IMR-90 (cell line): ENCODE results near the gene SLC30A9. TPM values are rescaled to one million over a fixed set of nuclear protein-coding genes. Genes with fewer than 3 reads are reported as not detected.

ENCODE experiments used
- ATAC-seq: fragments of 200-7000 bp; cut with Tn5 transposase; 2 replicates; pipeline ENCODE4 v1.9.1; 2020; ENCODE audit warnings: low read depth, mild to moderate bottlenecking, moderate library complexity
- BruUV-seq: library from RNA; stranded (reverse); fragments of 400-500 nt; replicated peaks from 2 replicates; lab custom pipeline; 2021; lab: Mats Ljungman, UMichigan
- CTCF ChIA-PET: fragments of 300-600 bp; formaldehyde crosslinking; extraction: SDS; loops from one replicate; lab custom pipeline; 2021; ENCODE audit warnings: antibody characterized with exemption; lab: Yijun Ruan, JAX
- POLR2A ChIA-PET: fragments of 300-600 bp; sonication (Branson Sonifier 250); formaldehyde crosslinking; loops from one replicate; lab custom pipeline; 2022; ENCODE audit warnings: antibody characterized with exemption; ENCODE audit not compliant: unreplicated experiment; lab: Charles Lee
- DNase-seq: peaks from one replicate; pipeline ENCODE4 v3.0.0; 2013
- H2AFZ ChIP-seq: replicated peaks from 2 replicates; pipeline ENCODE3; 2013; ENCODE audit warnings: low read length, mild to moderate bottlenecking; ENCODE audit not compliant: poor library complexity
- H2AK5ac ChIP-seq: 2 replicates; pipeline ENCODE4 v1.6.1; 2013; ENCODE audit warnings: low read depth, low read length, inconsistent platforms
- H2AK9ac ChIP-seq: replicated peaks from 2 replicates; pipeline ENCODE3; 2013; ENCODE audit warnings: mild to moderate bottlenecking, low read depth, low read length, moderate library complexity; ENCODE audit not compliant: poor library complexity
- H2BK120ac ChIP-seq: 2 replicates; pipeline ENCODE4 v1.6.1; 2013; ENCODE audit warnings: low read depth, low read length, inconsistent platforms
- H2BK15ac ChIP-seq: 3 replicates; pipeline ENCODE4 v1.6.1; 2013; ENCODE audit warnings: low read depth, low read length, inconsistent platforms
- H2BK20ac ChIP-seq: 2 replicates; pipeline ENCODE4 v1.6.1; 2013; ENCODE audit warnings: low read depth, mild to moderate bottlenecking, inconsistent platforms, low read length, moderate library complexity
- H2BK5ac ChIP-seq: 2 replicates; pipeline ENCODE4 v1.6.1; 2013; ENCODE audit warnings: mild to moderate bottlenecking, low read depth, low read length, inconsistent platforms; ENCODE audit not compliant: poor library complexity, severe bottlenecking
- H3K14ac ChIP-seq: replicated peaks from 2 replicates; pipeline ENCODE4 v1.6.1; 2013; ENCODE audit warnings: low read depth, low read length, inconsistent platforms
- H3K18ac ChIP-seq: 2 replicates; pipeline ENCODE4 v1.6.1; 2013; ENCODE audit warnings: low read depth, low read length, control low read depth
- H3K23ac ChIP-seq: 2 replicates; pipeline ENCODE4 v1.6.1; 2013; ENCODE audit warnings: low read depth, low read length, inconsistent platforms
- H3K27ac ChIP-seq: 2 replicates; pipeline ENCODE4 v1.5.1; 2013; ENCODE audit warnings: mild to moderate bottlenecking, control low read depth, low read length; ENCODE audit not compliant: insufficient read depth
- H3K27me3 ChIP-seq: 2 replicates; pipeline ENCODE4 v1.6.1; 2013; ENCODE audit warnings: low read length; ENCODE audit not compliant: control insufficient read depth, insufficient read depth
- H3K36me3 ChIP-seq: 2 replicates; pipeline ENCODE4 v1.6.1; 2013; ENCODE audit warnings: low read length, mixed read lengths; ENCODE audit not compliant: control insufficient read depth, insufficient read depth
- H3K4ac ChIP-seq: 2 replicates; pipeline ENCODE4 v1.6.1; 2013; ENCODE audit warnings: low read depth, low read length, inconsistent platforms
- H3K4me1 ChIP-seq: 2 replicates; pipeline ENCODE4 v1.6.1; 2013; ENCODE audit warnings: low read length, mixed read lengths; ENCODE audit not compliant: control insufficient read depth, insufficient read depth
- H3K4me2 ChIP-seq: 2 replicates; pipeline ENCODE4 v1.6.1; 2013; ENCODE audit warnings: low read depth, mild to moderate bottlenecking, control low read depth, low read length, moderate library complexity
- H3K4me3 ChIP-seq: 2 replicates; pipeline ENCODE4 v1.5.1; 2013; ENCODE audit warnings: low read depth, mild to moderate bottlenecking, control low read depth, low read length, moderate library complexity; ENCODE audit not compliant: insufficient read depth
- H3K56ac ChIP-seq: 2 replicates; pipeline ENCODE4 v1.6.1; 2013; ENCODE audit warnings: low read length, inconsistent platforms; ENCODE audit not compliant: insufficient read depth; ENCODE audit errors: extremely low read depth
- H3K79me1 ChIP-seq, 2 experiments: 2 replicates each; pipeline ENCODE4 v1.6.1; 2013; ENCODE audit warnings: low read length in 2 of 2, inconsistent platforms in 1 of 2, low read depth in 1 of 2
- H3K9ac ChIP-seq: 2 replicates; pipeline ENCODE4 v1.6.1; 2013; ENCODE audit warnings: low read depth, low read length, control low read depth
- H3K9me1 ChIP-seq: 2 replicates; pipeline ENCODE4 v1.6.1; 2013; ENCODE audit warnings: low read length, inconsistent platforms; ENCODE audit not compliant: insufficient read depth
- H3K9me3 ChIP-seq: 2 replicates; pipeline ENCODE4 v1.6.1; 2013; ENCODE audit warnings: low read length; ENCODE audit not compliant: control insufficient read depth, insufficient read depth
- H4K20me1 ChIP-seq: 2 replicates; pipeline ENCODE4 v1.6.1; 2013; ENCODE audit warnings: low read length, inconsistent platforms; ENCODE audit not compliant: insufficient read depth
- H4K5ac ChIP-seq: 2 replicates; pipeline ENCODE4 v1.6.1; 2013; ENCODE audit warnings: mild to moderate bottlenecking, low read depth, low read length, control low read depth
- H4K8ac ChIP-seq, 2 experiments: 2 replicates each; pipeline ENCODE4 v1.6.1; 2013; ENCODE audit warnings: low read depth in 2 of 2, low read length in 2 of 2, control low read depth in 1 of 2, inconsistent platforms in 1 of 2
- H4K91ac ChIP-seq: 2 replicates; pipeline ENCODE4 v1.6.1; 2013; ENCODE audit warnings: low read depth, low read length, inconsistent platforms; ENCODE audit not compliant: insufficient read depth
- BHLHE40 ChIP-seq: fragments of 150-350 bp; IDR thresholded peaks from 2 replicates; pipeline ENCODE4 v1.6.1; 2016; ENCODE audit warnings: mild to moderate bottlenecking, low read depth, low read length
- CEBPB ChIP-seq: IDR thresholded peaks from 2 replicates; pipeline ENCODE4 v1.6.1; 2012; ENCODE audit warnings: low read depth, low read length, improper control_type of control experiment
- CHD1 ChIP-seq: IDR thresholded peaks from 2 replicates; pipeline ENCODE4 v1.6.1; 2012; ENCODE audit warnings: low read depth, low read length, improper control_type of control experiment
- CTCF ChIP-seq: conservative IDR thresholded peaks from 2 replicates; pipeline ENCODE4 v1.5.1; 2012; ENCODE audit warnings: mild to moderate bottlenecking, low read depth, low read length, improper control_type of control experiment
- FOS ChIP-seq: fragments of 150-350 bp; IDR thresholded peaks from 2 replicates; pipeline ENCODE4 v1.6.1; 2016; ENCODE audit warnings: low read depth, low read length
- MAFK ChIP-seq: IDR thresholded peaks from 2 replicates; pipeline ENCODE4 v1.6.1; 2012; ENCODE audit warnings: low read depth, low read length, improper control_type of control experiment
- MAZ ChIP-seq: IDR thresholded peaks from 2 replicates; pipeline ENCODE4 v1.6.1; 2012; ENCODE audit warnings: low read depth, mild to moderate bottlenecking, low read length, improper control_type of control experiment, moderate library complexity, borderline replicate concordance
- NFE2L2 ChIP-seq: fragments of 150-350 bp; IDR thresholded peaks from 2 replicates; pipeline ENCODE4 v1.6.1; 2016; ENCODE audit warnings: low read depth, mild to moderate bottlenecking, low read length
- POLR2A ChIP-seq: IDR thresholded peaks from 2 replicates; pipeline ENCODE4 v1.6.1; 2012; ENCODE audit warnings: mild to moderate bottlenecking, low read depth, low read length
- RAD21 ChIP-seq: IDR thresholded peaks from 2 replicates; pipeline ENCODE4 v1.6.1; 2012; ENCODE audit warnings: low read length, improper control_type of control experiment
- RCOR1 ChIP-seq: IDR thresholded peaks from 2 replicates; pipeline ENCODE4 v1.6.1; 2012; ENCODE audit warnings: mild to moderate bottlenecking, low read length, improper control_type of control experiment; ENCODE audit not compliant: insufficient replicate concordance
- RFX5 ChIP-seq: IDR thresholded peaks from 2 replicates; pipeline ENCODE4 v1.8.0; 2012; ENCODE audit warnings: low read depth, mild to moderate bottlenecking, low read length, moderate library complexity
- SMC3 ChIP-seq: fragments of 150-350 bp; IDR thresholded peaks from 2 replicates; pipeline ENCODE4 v1.6.1; 2016; ENCODE audit warnings: low read depth, mild to moderate bottlenecking, antibody characterized with exemption, low read length, moderate library complexity
- WGBS, 2 experiments: methylation state at CpG; one replicate each; pipeline versions ENCODE4 v1.1.5 to v1.1.7; 2013; ENCODE audit warnings: missing lambda C conversion rate in 2 of 2; ENCODE audit not compliant: insufficient read length in 1 of 2; ENCODE audit errors: extremely low coverage in 2 of 2; 5-methylcytosine and 5-hydroxymethylcytosine counted together
- dilution Hi-C: fragments of 300-500 bp; cut with HindIII; formaldehyde crosslinking; loops from one replicate; pipeline ENCODE4 v1.14.3; 2018; ENCODE audit warnings: low sequenced_read_pairs; ENCODE audit not compliant: unreplicated experiment
- in situ Hi-C: fragments of 300-500 bp; cut with MboI; formaldehyde crosslinking; loops from 3 replicates; pipeline ENCODE4 v1.14.3; 2019; ENCODE audit warnings: low sequenced_read_pairs, inconsistent platforms, mixed read lengths
- intact Hi-C: fragments of 100-400 bp; cut with micrococcal nuclease; formaldehyde crosslinking; loops from 2 replicates; pipeline ENCODE4 v1.10.0; 2022
- polyA plus RNA-seq, 3 experiments: library from polyadenylated mRNA; depleted of rRNA; stranded (reverse); fragments of >200 nt; gene quantifications; 2 replicates each; pipeline ENCODE4 v1.2.3, GENCODE V29; 2012; ENCODE audit warnings: low replicate concordance in 1 of 3
- total RNA-seq: library from RNA; depleted of rRNA; stranded (reverse); fragments of >200 nt; gene quantifications from 2 replicates; pipeline ENCODE4 v1.2.3, GENCODE V29; 2012
- TF ChIP-seq, protein P1 (sequence below): fragments of 150-350 bp; IDR thresholded peaks from 2 replicates; pipeline ENCODE4 v1.6.1; 2017; ENCODE audit warnings: mild to moderate bottlenecking, antibody characterized with exemption, low read length, low read depth

Gene SLC30A9
- total and polyA plus RNA-seq, 2 of the 4 experiments (the other 2 are of a cell fraction) = 32.0 to 72.6 TPM

DNA sequence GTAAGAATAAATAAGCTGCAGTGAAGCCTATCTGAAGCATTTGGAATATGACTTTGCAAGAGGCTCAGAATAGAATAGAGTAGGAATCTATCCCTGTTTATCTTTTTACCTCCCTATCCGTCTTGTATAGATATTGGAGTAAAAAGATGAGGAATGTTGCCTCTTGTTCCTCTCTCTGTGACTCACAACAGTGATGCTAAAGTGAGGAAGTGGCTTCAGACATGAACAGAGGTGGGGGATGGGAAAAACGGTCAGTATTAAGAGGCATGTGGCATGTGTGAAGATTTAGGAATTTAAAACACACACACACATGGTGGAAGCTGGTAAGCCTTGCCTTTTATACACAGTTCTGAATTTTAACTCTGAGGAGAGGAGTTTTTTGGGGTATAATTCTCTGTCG lies 12.6 kb upstream of the SLC30A9 start:
- CTCF ChIA-PET = interaction anchor here (0.8 kb wide), 1 partner anchor 14 kb away, joined by 4 read pairs; no protein-coding TSS in a partner anchor
- dilution Hi-C loops = no loop called here
- no peak overlapping the region for H2AK5ac ChIP-seq

More for the DNA sequence above, 12.6 kb upstream of the SLC30A9 start:
- Histone ChIP-seq H2BK5ac (peak overlapping the region; percentile 3), H2AK9ac (peak overlapping the region; percentile 76), H2BK120ac (no peak overlapping the region), H4K20me1 (no peaks in the 10 kb centered on the region), H3K79me1 (no peaks in the 10 kb centered on the region), H2BK15ac (no peak overlapping the region; the same call in 2 of the 3 replicates), H3K36me3 (no peaks in the 10 kb centered on the region), H3K4ac (no peak overlapping the region), H3K9me1 (no peaks in the 10 kb centered on the region), H4K5ac (no peak overlapping the region), H3K18ac (no peak overlapping the region), H3K27ac (no peak overlapping the region), H3K9ac (no peak overlapping the region), H2BK20ac (no peak overlapping the region; the same call in 1 of the 2 replicates), H2AFZ (peak overlapping the region; percentile 73), H3K27me3 (no peaks in the 10 kb centered on the region), H3K14ac (0 out of 2 replicates have a peak overlapping the region, but pooled peaks have one; percentile 67), H3K56ac (no peak overlapping the region), H4K8ac (peak overlapping the region; percentile 55 to 83; a peak in 3 of 4 replicates), H3K4me3 (no peak overlapping the region), H3K23ac (no peak overlapping the region; the same call in 1 of the 2 replicates), H3K9me3 (no peaks in the 10 kb centered on the region), H4K91ac (no peak overlapping the region), H3K4me2 (no peak overlapping the region), H3K4me1 (peaks cover 4% of the 10 kb centered on the region; the same call in 1 of the 2 replicates)
- in situ Hi-C loops = no loop called here
- POLR2A ChIA-PET = no interaction called here
- no TSS peak for BruUV-seq
- intact Hi-C loops = no loop called here
- ATAC-seq = peak; percentile 71
- TF ChIP-seq SMC3 = no peak
- no peak for TF ChIP-seq MAZ
- no peak for TF ChIP-seq CHD1
- TF ChIP-seq MAFK = no peak
- TF ChIP-seq, protein P1, sequence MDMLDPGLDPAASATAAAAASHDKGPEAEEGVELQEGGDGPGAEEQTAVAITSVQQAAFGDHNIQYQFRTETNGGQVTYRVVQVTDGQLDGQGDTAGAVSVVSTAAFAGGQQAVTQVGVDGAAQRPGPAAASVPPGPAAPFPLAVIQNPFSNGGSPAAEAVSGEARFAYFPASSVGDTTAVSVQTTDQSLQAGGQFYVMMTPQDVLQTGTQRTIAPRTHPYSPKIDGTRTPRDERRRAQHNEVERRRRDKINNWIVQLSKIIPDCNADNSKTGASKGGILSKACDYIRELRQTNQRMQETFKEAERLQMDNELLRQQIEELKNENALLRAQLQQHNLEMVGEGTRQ = no peak
- no peak for TF ChIP-seq NFE2L2
- TF ChIP-seq POLR2A = no peak
- no peak for TF ChIP-seq CEBPB
- TF ChIP-seq CTCF = no peak
- TF ChIP-seq BHLHE40 = no peak
- no peak for TF ChIP-seq RCOR1
- no peak for TF ChIP-seq RFX5
- TF ChIP-seq RAD21 = no peak
- no peak for TF ChIP-seq FOS
- WGBS, 2 experiments = no CpG with 5 or more reads among the region's 3 CpGs
- DNase-seq = peak; percentile 57
